Urothelium cell line (cell line): ENCODE data around the gene TCEA3.
A peak's percentile ranks its signal among the peaks of the same experiment; 100 is the strongest.
"Not testable (repeated sequence)": the region's sequence is repeated elsewhere in the genome, so short reads cannot be mapped to it uniquely, and the experiment has no call there.

ENCODE experiments used
- DNase-seq: peaks from one replicate; pipeline ENCODE4 v3.0.0; 2011; ENCODE audit warnings: low spot score, mixed read lengths
- FAIRE-seq: peaks from 2 replicates; lab custom pipeline; 2011; peaks lifted over from hg19 to GRCh38; lab: Jason Lieb, UNC

Gene TCEA3

DNA sequence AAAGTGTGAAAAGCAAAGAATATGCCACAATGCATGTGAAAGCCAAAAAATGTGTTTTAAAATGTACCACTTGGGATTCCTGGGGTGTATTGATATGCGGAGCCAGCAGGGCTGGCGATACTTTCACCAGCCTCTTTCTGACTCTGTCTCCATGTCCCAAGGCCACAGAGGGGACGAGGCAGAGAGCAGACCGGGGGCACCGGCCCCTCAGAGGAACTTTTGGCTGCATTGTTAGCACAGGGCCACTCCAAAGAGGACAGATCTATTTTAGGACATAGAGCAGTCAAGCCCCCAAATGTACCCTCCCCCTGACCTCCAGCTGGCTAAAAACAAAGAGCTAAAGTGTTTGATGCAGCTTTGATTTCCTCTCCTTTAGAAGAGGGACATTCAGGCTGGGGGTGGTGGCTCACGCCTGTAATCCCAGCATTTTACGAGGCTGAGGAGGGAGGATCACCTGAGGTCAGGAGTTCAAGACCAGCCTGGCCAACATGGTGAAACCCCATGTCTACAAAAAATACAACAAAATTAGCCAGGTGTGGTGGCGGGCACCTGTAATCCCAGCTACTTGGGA is 29.3 kb downstream of the TCEA3 start:
- FAIRE-seq (no peak), DNase-seq (no peak)

DNA sequence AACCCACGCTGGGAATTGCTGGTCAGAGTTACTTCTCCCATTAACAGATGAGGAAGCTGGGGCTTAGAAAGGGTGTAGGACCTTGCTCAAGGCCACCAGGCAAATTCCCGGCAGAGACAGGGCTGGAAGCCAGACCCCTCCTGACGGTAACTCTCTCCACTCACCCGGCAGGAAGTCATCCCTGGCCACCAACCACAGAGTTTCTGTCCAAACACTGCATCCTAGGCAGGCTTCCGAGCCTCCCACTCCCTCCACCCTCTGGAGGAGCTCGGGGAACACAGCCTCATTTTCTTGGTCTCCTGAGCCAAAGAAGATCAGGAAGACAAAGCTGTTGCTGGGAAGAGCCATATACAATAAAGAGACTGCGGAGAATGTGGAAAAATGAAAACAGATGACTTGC is 29.9 kb downstream of the TCEA3 start:
- DNase-seq (peak; percentile 74), FAIRE-seq (no peak)

DNA sequence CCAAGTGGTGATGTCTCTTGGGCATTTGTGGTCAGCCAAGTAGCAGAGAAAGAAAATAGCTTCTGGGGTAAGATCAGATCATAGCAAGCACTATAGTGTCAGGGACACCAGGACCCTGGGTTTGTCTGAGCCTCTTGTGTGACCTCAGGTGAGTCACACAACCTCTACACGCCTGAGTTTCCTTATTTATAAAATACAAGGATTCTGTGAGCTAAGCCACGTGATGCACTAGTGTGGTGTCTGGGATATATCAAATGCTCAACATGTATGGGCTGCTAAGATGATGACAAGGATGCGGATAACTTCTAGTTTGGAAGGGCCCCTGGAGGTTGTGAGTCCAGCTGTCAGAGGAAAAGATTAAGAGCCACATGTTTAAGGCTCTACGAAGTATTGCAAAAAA is 30.4 kb downstream of the TCEA3 start:
- FAIRE-seq (no peak), DNase-seq (peak; percentile 59)

DNA sequence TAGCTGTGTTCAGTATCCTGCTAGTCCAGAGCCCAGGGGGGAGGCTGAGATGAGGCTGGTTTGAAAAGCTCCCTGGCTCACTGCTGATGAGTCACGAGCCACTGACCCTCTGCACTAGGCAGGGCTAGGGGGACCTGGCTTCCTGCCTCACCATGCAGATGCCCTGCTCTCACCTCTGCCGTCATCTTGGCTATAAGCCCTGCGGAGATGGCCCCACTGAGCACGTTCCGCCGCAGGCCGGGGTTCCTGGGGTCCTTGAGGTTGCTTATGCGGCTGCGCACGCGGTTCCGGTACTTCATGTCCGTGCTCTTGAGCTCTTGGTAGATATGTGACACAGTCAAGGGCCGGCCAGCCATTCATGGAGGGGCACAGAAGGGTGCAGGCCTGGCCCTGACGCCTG is 30.8 kb downstream of the TCEA3 start:
- peak; percentile 84 for DNase-seq
- FAIRE-seq = no peak

DNA sequence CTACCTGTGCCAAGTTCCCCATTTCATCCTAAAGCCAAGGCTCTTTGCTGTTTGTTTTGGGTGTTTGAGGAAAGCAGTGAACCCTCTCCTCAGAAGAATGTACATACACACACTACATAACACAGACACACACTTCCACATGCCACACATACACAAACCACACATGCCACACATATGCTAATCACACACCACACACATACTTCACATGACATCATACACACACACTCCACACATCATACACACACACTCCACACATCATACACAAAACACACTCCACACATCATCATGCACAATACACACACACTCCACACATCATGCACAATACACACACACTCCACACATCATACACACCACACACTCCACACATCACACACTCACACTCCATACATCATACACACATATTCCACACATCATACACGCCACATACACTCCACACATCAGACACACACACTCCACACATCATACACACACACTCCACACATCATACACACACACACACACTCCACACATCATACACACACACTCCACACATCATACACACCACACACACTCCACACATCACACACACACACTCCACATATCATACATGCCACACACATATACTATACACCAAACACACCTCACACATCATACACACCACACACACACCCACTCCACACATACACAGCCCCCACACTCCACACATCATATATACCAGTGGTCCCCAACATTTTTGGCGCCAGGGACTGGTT is 32.3 kb downstream of the TCEA3 start:
- no peak for DNase-seq
- FAIRE-seq = peak; percentile 100

DNA sequence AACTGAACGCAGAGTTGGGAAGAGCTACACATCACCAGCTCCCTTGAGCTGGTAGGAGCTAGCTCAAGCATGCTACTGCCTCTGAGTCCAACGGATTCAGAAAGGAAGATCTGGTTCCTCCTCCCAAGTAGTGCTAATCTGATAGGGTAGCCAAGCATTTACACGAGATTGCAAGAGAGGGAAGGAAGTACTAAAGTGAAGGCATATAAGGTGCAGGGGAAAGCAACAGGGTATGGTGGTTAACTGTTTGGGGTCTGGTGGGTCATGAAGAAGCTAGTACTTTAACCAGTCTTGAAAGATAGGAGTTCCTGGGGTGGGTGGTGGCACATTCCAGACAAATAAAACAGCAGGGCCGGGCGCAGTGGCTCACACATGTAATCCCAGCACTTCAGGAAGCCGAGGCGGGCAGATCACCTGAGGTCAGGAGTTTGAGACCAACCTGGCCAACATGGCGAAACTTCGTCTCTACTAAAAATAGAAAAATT is 34.7 kb downstream of the TCEA3 start:
- DNase-seq (no peak), FAIRE-seq (no peak)

DNA sequence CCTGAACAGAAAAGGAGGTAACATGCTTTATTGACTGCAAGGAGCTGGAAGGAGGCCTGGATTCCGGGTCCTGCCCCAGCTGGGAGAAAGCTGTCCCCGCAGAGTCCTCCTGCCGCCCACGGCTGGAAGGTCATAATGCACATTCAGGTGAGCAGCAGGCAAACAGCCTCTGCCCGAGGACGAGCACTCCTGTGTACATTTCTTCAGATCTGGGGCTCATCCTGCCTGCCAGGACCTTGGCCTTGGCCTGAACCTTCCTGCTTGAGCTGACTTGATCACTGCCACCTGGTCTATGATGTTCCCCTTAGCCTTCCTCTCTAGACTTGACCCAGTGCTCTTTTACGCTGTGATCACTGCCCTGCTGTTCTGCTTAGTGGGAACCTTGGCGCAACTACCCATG is 37.1 kb downstream of the TCEA3 start:
- FAIRE-seq = no peak

DNA sequence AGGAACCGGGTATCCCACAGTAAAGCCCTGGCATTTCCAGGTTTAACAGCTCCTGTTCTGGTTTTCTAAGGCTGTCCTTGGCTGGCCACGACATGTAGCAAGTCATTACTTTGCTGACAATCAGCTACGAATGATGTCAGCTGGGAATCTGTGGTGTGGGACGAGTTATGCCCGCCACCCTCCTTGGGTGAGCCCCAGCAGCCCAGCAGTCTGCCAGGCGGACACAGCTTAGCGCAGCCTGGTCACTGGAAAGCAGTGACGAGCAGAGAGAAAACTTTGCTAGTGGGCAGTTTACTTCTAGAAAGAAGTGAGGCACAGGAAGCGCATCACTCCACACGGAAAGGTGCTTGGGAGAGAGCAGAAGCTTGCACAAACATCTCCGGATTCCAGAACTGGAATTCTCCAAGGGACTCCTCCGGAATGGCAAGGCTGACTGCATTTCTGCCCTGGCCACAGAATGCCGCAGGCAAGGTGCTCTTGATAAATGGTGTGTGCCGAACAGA is 39.4 kb downstream of the TCEA3 start:
- DNase-seq (no peak), FAIRE-seq (no peak)

More for the DNA sequence above, 37.1 kb downstream of the TCEA3 start:
- DNase-seq = no peak

DNA sequence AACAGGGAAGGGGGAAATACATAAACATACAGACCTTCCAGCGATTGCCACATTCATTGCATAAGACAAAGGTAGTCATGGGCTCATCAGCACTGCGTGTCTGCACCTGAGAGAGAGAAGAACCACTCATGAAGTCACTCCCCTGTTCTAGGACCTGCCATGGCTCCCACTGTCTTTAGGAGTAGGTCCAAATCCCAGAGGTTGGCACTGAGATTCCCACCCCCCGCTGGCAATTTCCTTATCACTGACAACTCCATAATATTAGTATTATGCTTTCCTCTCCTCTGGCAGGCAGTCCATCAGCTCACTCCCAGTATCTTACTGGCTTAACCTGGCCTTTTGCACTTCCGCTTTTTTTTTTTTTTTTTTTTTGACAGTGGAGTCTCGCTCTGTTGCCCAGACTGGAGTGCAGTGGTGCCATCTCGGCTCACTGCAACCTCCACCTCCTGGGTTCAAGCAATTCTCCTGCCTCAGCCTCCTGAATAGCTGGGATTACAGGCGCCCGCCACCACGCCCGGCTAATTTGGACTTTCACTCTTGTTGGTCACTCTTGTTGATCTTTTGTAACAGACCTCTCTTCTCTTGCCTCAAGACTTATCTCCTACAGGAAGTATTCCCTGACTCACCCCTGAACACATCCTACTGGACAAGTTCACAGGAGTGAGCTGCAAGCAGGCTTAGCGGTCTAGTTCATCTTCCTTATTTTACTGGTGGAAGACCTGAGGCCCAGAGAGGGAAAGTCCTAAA is 40.1 kb downstream of the TCEA3 start:
- FAIRE-seq = no peak
- no peak for DNase-seq

DNA sequence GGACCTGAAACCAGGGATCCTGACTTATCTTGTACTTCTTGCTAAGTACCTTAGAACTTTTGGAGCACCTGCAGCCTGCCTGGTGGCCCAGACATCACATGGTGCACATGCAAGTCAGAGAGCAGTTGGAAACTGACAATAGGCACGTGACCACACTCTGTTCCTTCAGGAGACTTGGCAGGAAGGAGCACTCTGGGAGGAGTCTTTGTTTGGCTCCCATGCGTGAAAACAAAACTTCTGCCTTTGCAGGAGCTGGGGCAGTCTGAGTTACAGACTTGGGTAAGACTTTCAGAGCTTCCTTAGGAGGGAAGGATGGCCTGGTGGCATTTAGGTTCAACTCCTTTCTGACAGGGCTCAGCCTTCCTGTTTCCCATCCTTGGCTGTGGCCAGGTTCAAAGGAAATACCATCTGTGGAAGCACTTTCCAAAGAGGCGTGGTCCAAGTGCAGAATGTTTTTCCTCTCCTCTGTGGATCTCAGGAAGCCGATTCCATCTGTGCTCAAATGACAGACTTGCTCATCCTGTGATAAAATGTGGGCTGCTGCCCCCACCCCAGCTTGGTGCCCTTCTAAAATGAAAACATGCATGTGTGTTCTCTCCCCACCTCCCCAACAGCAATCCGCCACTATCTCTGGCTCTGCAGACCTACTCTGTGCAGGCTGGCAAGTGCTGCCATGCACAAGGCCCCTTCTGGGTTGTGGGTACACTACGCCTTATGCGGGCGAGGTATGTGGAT is 40.8 kb downstream of the TCEA3 start:
- FAIRE-seq = no peak

DNA sequence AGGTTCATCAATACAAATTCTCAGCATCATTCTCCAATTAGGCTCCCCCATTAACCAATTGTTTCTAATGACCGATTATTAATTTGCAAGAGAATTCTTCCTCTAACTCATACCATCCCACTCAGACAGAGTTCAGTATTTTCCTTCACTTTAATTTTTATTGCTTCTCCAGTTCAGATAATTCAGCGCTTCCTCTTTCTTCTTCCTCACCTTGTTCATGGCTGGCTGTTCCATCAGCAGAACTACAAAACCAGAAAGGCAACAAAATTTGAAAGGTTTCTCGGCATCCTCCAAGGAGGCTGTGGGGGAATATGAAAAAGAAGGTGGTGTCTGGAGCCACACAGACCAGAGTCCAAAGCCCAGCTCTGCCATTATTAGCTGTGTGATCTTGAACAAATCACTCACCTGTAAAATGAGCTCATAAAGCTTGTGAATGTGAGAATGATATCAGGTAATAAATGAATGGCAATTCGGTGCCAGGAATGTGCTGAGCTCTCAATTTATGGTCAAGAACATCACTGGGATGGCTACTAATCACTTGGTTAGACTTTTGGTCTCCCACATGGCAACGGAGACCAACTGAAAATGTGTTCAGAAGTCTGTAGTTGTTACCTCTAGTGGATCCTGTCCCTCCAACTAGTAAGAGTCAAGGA is 43.2 kb downstream of the TCEA3 start:
- FAIRE-seq (no peak), DNase-seq (no peak)

More for the DNA sequence above, 40.8 kb downstream of the TCEA3 start:
- no peak for DNase-seq

DNA sequence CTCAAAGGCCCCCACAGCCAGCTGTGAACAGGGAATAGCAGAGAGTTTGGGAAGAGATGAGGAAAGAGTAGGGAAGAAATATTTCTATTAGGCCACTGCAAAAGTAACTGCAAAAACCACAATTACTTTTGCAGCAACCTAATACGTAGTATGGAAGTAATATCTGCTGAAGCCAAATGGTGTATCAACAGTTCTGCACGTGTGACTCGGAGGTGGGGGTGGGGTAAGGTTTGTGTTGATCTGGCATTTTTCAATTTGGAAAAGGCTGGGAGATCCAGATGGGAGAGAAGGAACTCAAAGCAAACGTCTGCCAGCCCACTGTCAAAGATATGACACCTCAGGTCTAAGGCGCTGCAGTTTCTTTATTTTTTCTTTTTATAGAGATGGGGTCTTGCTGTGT is 43.8 kb downstream of the TCEA3 start:
- DNase-seq = no peak
- no peak for FAIRE-seq

DNA sequence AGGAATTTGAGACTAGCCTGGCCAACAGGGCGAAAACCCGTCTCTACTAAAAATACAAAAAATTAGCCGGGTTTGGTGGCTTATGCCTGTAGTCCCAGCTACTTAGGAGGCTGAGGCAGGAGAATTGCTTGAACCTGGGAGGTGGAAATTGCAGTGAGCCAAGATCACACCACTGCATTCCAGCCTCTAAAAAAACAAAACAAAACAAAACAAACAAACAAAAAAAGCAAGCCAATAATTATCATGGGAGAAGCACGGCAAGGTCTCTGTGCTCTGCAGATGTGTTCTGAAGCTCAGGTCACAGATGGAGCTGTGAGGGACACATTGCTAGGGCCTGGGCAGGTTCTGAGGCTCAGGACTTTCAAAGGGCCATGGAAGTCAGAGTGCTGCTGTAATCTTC is 44.3 kb downstream of the TCEA3 start:
- not testable (repeated sequence) for DNase-seq, FAIRE-seq

DNA sequence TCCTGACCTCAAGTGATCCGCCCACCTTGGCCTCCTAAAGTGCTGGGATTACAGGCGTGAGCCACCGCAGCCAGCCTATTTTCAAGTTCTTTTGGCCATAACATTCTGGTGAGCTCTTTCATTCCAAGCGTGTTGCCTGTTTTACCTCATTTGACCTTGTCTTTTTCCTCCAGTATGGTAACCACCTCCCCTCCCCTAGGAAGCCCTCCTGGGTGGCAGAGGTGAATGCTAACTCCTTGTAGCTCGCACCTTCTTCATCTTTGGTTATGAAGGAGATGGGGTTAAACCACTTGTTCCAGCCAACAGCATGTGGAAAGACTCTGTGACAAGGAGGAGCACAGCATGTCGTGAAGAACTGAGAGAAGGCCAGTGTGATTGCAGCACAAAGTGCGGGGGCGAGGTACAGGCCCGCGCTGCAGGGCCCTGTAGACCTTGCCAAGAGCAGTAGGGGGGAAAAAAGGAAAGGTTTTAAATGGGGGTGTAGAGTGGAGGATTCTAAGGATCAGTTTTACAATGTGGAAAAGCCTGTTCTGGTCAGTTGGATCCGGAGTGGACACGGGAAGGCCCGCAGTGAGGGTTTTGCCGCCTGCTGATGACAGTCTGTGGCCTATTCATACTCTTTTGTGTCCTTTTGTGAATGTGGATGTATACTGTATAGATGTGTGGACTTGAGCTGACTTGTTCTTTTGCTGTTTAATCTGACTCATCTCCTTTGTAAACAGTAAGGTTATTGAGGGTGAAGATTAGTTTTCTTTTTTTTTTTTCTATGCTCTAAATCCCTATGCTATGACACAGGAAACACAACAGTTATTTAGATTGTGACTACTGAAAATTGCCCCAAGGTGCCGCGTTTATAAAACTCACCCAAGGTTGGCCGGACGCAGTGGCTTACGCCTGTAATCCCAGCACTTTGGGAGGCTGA is 47.4 kb downstream of the TCEA3 start:
- FAIRE-seq = no peak
- peak; percentile 77 for DNase-seq

DNA sequence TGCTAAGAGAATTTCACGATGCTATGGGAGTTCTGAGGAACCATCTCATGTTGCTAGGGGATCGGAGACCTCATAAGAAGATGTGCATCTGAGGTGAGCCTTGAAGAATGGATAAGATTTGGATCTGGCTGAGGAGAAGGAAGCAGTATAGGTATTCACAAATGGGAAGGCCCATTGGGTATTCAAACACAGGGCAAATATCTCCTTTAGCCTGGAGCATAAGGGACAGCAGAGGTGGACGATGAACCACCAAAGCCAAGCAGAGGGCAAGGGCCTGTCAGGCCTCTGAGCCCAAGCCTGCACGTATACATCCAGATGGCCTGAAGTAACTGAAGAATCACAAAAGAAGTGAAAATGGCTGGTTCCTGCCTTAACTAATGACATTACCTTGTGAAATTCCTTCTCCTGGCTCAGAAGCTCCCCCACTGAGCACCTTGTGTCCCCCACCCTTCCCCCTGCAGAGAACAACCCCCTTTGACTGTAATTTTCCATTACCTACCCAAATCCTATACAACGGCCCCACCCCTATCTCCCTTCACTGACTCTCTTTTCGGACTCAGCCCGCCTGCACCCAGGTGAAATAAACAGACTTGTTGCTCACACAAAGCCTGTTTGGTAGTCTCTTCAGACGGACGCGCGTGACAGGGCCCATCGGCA is 50.3 kb downstream of the TCEA3 start:
- not testable (repeated sequence) for FAIRE-seq, DNase-seq

DNA sequence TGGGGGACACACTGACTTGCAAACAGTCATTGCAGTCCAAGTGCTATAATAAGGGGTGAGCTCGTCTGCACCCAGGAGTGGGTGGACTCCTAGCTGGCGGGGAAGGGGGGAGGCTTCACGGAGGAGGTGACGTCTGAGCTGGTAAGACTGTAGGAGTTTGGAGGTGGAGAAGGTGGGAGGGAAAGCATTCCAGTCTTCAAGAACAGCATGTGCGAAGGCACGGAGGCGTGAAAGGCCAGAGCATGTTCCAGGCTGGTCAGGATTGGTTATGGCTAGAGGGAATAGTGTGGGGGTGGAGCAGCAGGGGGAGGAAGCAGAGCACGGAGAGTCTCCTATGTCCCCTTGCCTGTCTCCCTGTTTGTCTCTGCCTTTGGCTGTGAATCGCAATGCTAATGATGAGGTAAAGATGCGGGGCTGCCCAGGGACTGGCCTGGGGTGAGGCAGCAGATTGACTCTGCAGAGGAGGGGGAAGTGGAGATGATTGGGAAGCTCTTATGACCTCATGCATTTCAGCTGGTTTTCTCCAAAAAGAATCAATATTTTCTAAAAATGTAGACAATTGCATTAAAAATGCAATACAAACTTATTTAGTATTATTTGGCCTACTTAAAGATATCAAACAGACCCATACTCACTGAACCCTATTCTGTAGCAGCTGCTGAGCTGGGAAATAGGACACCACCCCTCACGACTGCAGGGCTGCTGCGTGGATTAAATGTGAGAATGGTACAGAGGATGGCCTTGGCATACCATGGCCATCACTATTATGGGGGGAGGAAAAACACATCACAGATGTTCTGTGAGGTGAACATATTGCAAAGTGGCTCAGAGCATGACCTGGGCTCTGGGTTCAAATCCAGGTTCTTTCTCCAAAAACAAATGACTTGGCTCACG is 52.3 kb downstream of the TCEA3 start:
- no peak for DNase-seq
- no peak for FAIRE-seq

DNA sequence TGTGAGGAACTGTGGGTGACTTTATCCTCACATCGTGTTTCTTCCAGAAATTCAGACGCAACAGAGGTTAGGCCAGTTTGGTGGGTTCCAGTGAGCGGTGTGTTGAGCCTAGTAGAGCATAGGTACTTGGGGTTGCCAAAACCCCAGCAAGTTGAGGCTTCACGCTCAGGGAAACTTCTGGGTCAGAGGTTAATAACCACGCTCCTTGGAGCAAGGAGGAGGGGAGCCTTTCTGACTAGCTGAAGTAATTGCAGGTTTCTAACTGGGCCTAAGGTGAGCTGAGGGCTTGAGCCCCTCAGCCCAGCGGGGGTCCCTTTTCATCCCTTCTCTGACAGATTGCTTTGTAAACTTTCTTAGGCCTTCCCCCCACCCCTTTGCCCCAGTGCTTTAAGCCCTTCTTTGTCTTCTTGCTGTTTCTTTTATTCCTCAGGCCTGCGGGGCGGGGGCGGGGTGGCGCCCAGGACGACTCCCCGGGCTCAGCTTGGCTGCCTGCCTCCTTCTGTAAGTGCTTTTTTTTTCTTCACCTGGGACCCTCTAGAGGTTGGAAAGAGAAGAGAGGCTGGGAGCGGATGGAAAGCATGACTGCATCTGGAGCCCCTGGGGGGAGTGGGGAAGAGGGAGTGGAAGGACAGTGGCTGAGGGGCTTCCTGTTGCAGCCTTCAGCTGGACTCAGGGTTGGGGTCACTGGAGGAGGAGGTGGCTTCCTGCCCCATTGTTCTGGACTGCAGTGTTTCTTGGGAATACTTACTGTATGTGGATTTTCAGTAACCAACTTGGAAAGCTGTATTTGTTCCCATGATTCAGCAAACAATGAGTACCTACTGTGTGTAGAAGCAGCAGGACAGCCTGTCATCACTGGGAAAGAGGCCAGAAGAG is 53.6 kb downstream of the TCEA3 start:
- DNase-seq = no peak
- no peak for FAIRE-seq
